ENCODE measurements around the gene TCF25. TPM values are rescaled to one million over a fixed set of nuclear protein-coding genes. Genes with fewer than 3 reads are reported as not detected.
"Not testable (repeated sequence)": the region's sequence is repeated elsewhere in the genome, so short reads cannot be mapped to it uniquely, and the experiment has no call there.

The TCF25 gene
- total RNA-seq, 1 donor from 2014 or later, result 237 TPM

- intact Hi-C loops (cut with DNase I), result no loop called here
- Histone ChIP-seq H3K27me3 (no peaks in the 10 kb centered on the region), H3K9me3 (no peaks in the 10 kb centered on the region), H3K4me1 (no peaks in the 10 kb centered on the region), H3K36me3 (peaks cover 34 to 48% of the 10 kb centered on the region in 2 donors), H3K27ac (no peak overlapping the region), H3K4me3 (no peak overlapping the region)
- DNase-seq (ENCODE audit: low spot score in 2 of 2), result no peak
- no peak for TF ChIP-seq CTCF (IDR thresholded peaks at IDR 0.05)
These were observed 38.8 kb downstream of the TCF25 start for GRCh38 chr16:89912143-89912542.

GRCh38 chr16:89912627-89913026 is 39.2 kb downstream of the TCF25 start:
- intact Hi-C loops (cut with DNase I), result no loop called here
- Histone ChIP-seq H3K27me3 (no peaks in the 10 kb centered on the region), H3K4me1 (no peaks in the 10 kb centered on the region), H3K36me3 (peaks cover 33 to 47% of the 10 kb centered on the region in 2 donors), H3K9me3 (no peaks in the 10 kb centered on the region), H3K27ac (no peak overlapping the region), H3K4me3 (no peak overlapping the region)
- TF ChIP-seq CTCF (IDR thresholded peaks at IDR 0.05), result no peak
- DNase-seq (ENCODE audit: low spot score in 2 of 2), result no peak

GRCh38 chr16:89913408-89914387 is 40.3 kb downstream of the TCF25 start:
- no peak for TF ChIP-seq CTCF (IDR thresholded peaks at IDR 0.05)
- no peaks in the 10 kb centered on the region for H3K9me3 ChIP-seq
- intact Hi-C loops (cut with DNase I), result no loop called here

GRCh38 chr16:89914642-89915285 is 41.4 kb downstream of the TCF25 start:
- H3K9me3 ChIP-seq; H3K27ac ChIP-seq; intact Hi-C loops (cut with DNase I); DNase-seq (ENCODE audit: low spot score in 2 of 2); H3K4me3 ChIP-seq; H3K27me3 ChIP-seq; H3K4me1 ChIP-seq: not testable (repeated sequence)
- peaks cover 18 to 32% of the 10 kb centered on the region in 2 donors for H3K36me3 ChIP-seq

More at GRCh38 chr16:89913408-89914387, 40.3 kb downstream of the TCF25 start:
- Histone ChIP-seq H3K4me1 (peaks cover 7 to 9% of the 10 kb centered on the region in 2 donors), H3K27me3 (no peaks in the 10 kb centered on the region), H3K4me3 (no peak overlapping the region), H3K36me3 (peaks cover 25 to 40% of the 10 kb centered on the region in 2 donors), H3K27ac (no peak overlapping the region)
- no peak for DNase-seq (ENCODE audit: low spot score in 2 of 2)

GRCh38 chr16:89915303-89916232 is 42.2 kb downstream of the TCF25 start:
- intact Hi-C loops (cut with DNase I), result no loop called here
- no peak for DNase-seq (ENCODE audit: low spot score in 2 of 2)
- Histone ChIP-seq H3K36me3 (peaks cover 13 to 24% of the 10 kb centered on the region in 2 donors), H3K27ac (no peak overlapping the region), H3K4me3 (no peak overlapping the region), H3K27me3 (no peaks in the 10 kb centered on the region), H3K9me3 (no peaks in the 10 kb centered on the region), H3K4me1 (peaks cover 7 to 9% of the 10 kb centered on the region in 2 donors)
- TF ChIP-seq CTCF (IDR thresholded peaks at IDR 0.05), result no peak
